GM18507 (cell line): ENCODE data around the gene ITGB8.

Source experiments
- DNase-seq: peaks from one replicate; pipeline ENCODE4 v3.0.0; 2011; ENCODE audit warnings: low read depth; ENCODE audit not compliant: insufficient read length; ENCODE audit errors: extremely low spot score
- FAIRE-seq: peaks from 2 replicates; lab custom pipeline; 2011; peaks lifted over from hg19 to GRCh38; lab: Jason Lieb, UNC

ITGB8 gene

GRCh38 chr7:20306180-20306946, 24.3 kb upstream of the ITGB8 start:
- FAIRE-seq (no peak), DNase-seq (no peak)

DNA sequence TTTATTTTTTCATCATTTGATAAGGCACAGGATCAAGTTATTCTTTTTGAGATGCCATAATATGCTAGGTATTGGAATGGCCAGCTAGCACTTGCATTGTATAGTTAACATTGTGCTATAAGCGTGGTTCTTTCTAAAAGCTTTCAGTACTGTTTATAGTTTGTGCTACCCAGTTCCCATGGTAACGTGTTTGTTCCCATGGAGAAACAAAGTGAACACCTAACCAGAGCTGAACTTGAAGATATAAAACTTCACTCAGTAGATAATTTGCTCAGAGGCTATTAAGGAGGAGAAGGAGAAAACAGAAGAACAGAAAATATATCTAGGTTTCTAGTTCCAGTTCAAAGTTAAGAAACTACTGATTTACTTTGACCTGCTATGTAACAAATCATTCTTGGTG, 23.6 kb upstream of the ITGB8 start:
- FAIRE-seq = peak; percentile 83

GRCh38 chr7:20307901-20308300, 22.8 kb upstream of the ITGB8 start:
- FAIRE-seq (no peak), DNase-seq (no peak)

More for the DNA sequence above, 23.6 kb upstream of the ITGB8 start:
- DNase-seq = no peak

GRCh38 chr7:20310301-20310700, 20.4 kb upstream of the ITGB8 start:
- peak; percentile 63 for FAIRE-seq
- DNase-seq = no peak

DNA sequence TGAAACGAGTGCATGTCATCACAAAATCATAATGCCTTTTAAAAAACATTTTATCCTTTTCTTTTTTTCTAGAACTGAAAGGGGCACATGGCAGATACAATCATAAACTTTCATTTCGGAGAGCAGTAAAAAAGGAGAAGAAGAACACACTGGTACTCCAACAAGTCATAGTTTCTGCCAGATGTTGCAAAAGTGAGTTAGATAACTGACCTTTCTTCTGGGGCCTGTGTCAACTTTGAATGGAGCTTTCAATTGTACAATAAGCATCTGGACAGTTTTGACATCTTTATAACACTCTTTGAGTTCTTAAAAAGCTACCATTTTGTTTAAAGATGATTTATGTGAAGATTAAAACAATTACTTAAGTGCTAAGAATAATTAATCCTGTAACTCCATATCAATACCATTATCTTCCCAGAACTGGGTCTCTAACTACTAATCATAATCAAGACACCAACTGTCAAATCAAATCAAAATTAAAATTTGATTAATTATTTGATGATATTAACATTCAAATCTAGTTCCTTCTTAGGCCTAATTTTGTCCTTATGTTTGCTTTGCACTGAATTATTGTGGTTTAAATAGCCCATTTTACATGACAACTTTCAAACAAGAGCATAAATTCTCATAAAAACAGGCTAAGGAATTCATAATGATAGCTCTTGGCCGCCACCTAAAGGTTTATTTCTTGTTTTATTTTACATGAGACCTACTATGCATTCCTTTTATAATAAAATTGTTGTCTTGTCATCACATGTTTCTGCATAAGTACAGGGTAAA, 19.5 kb upstream of the ITGB8 start:
- FAIRE-seq = peak; percentile 87
- no peak for DNase-seq

DNA sequence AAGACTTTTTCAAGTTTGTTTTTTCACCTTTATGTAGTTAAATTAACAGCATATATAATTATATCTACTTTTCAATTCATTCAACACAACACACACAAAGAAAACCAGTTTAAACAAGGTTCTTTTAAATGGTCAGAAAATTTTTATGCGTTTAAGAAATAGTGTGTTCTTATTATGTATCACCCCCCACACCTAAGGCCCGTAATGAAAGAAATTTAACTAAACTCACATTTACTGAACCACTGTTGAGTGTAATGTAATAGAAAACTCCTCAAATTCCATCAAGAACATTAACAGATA, 19.0 kb upstream of the ITGB8 start:
- FAIRE-seq = no peak
- no peak for DNase-seq

- peak; percentile 31 for FAIRE-seq
- no peak for DNase-seq
These were observed 18.1 kb upstream of the ITGB8 start for GRCh38 chr7:20312562-20312961.

DNA sequence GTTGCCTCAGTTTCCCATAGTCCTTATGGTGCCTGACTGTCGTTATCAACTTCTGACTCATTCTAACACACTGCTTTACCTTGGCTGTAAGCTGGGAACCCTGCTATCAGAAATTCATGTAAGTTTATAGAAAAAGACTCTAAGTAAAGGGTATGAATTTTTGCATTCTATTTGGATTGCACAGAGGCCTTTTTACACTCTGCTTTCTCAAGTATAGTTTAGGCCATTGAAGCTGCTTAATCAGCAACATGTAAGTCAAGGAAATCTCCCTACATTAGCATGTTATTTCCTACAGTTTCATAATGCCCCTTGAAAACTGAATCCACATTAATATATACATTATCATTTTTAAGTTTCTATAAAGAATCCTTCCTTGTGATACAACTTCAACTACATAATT, 17.1 kb upstream of the ITGB8 start:
- FAIRE-seq (no peak), DNase-seq (no peak)

- FAIRE-seq = no peak
- no peak for DNase-seq
These were observed 16.5 kb upstream of the ITGB8 start for GRCh38 chr7:20314198-20314597.

GRCh38 chr7:20316706-20317105, 14.0 kb upstream of the ITGB8 start:
- no peak for DNase-seq

GRCh38 chr7:20317413-20317812, 13.3 kb upstream of the ITGB8 start:
- DNase-seq (no peak), FAIRE-seq (no peak)

More at GRCh38 chr7:20316706-20317105, 14.0 kb upstream of the ITGB8 start:
- FAIRE-seq = no peak

DNA sequence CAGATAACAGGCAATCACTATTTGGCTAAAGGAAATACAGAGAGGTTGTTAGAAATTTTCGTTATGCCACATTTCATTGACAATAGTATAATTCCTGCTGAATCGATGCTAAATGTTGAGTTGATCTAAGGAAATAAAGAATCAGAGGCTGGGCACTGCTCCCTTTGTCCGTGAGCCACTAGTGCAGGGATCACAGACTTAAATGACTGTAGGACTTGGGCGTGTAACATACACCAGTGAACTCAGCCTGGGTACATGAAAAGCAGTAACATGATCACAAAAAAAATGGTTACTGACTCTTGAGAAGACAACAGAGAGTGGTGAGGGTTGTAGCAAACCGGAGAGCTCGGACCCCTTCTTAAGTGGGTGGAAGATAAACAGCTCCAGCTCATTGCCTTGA, 11.8 kb upstream of the ITGB8 start:
- no peak for FAIRE-seq
- DNase-seq = no peak

- DNase-seq = no peak
- FAIRE-seq = no peak
These were observed 10.4 kb upstream of the ITGB8 start for GRCh38 chr7:20320322-20320721.

GRCh38 chr7:20320786-20321185, 9.9 kb upstream of the ITGB8 start:
- no peak for FAIRE-seq
- no peak for DNase-seq

GRCh38 chr7:20323595-20323994, 7.1 kb upstream of the ITGB8 start:
- no peak for FAIRE-seq

GRCh38 chr7:20326342-20326741, 4.4 kb upstream of the ITGB8 start:
- FAIRE-seq = no peak
- no peak for DNase-seq

More at GRCh38 chr7:20323595-20323994, 7.1 kb upstream of the ITGB8 start:
- no peak for DNase-seq

GRCh38 chr7:20327055-20327454, 3.6 kb upstream of the ITGB8 start:
- DNase-seq (no peak), FAIRE-seq (no peak)

DNA sequence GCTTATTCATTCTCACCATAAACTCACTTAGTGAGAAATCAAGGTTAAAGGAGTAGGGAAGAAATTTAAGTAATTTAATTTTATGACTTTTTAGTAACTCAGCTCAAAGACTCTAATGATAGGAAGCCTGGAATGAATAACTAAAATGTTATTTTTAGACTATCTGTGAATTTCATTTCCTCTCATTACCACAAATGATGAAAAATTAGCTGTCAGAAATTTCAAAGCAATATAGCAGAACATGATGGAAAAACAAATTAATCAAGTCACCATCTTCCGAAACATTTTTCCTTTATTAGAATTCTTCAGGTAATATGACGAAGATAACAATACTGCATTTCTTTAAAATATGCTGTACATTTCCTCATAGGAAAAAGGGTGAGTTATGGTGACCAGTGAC, 2.7 kb upstream of the ITGB8 start:
- DNase-seq (no peak), FAIRE-seq (no peak)

GRCh38 chr7:20328692-20329091, 2.0 kb upstream of the ITGB8 start:
- no peak for DNase-seq
- FAIRE-seq = no peak

DNA sequence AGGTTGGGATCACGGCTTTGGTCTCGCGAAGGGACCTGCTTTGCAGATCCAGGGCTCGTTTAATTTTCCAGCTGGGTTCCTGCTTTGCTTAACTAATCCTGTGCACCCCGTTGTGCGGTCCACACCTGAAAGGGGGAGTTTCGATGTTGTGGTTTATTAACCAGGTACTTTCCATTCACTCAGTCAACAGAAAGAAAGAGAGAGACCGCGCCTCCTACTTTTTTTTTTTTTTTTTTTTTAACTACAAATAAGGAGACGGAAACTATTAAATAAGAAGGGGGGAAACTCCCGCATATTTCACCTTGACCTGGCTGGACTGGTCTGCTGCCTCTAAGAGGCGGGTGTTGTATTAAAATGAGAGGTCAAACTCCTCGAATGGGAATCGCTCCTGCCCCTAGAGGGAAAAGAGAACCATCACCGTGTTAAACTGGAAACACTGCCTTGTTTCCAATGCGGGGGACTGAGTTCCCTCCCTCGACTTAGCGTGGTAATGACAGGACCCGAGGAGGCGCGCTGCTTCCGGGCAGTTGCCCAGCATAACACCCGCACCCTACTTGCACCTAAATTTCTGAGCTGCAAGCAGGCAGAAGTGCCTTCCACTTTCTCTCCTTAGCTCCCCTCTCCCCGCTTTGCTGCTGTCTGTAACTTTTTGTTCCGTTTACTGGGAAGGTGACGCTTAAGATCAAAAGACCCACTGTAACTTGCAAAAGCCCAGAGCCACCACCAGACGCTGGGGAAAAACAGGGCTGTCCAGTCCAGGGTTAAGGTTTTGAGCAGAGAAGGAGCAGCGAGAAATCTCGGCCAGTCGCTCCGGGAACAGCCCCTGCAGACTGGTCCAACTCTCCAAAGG, 1.1 kb upstream of the ITGB8 start:
- peak; percentile 96 for FAIRE-seq
- peak; percentile 35 for DNase-seq
